Loucy (cell line): ENCODE data around the gene SLC25A26.

Source experiments
- H2AFZ ChIP-seq: fragments of 200-600 bp; sonication (generic); 2 replicates; pipeline ENCODE4 v1.6.0; 2016; ENCODE audit warnings: antibody characterized with exemption, mild to moderate bottlenecking, low read length, moderate library complexity
- H3F3A ChIP-seq: fragments of 200-600 bp; 2 replicates; pipeline ENCODE4 v1.6.0; 2016; ENCODE audit warnings: antibody characterized with exemption, low read depth, mild to moderate bottlenecking
- H3K27me3 ChIP-seq: fragments of 200-600 bp; sonication (generic); 2 replicates; pipeline ENCODE4 v1.6.1; 2014; ENCODE audit warnings: low read length, mild to moderate bottlenecking; ENCODE audit not compliant: insufficient read depth, poor library complexity, severe bottlenecking
- H3K36me3 ChIP-seq: fragments of 200-600 bp; sonication (generic); 2 replicates; pipeline ENCODE4 v1.6.1; 2016; ENCODE audit warnings: low read length; ENCODE audit not compliant: insufficient read depth
- H3K4me1 ChIP-seq: fragments of 200-600 bp; sonication (generic); 2 replicates; pipeline ENCODE4 v1.5.1; 2014; ENCODE audit warnings: low read length, mild to moderate bottlenecking; ENCODE audit not compliant: insufficient read depth, poor library complexity, severe bottlenecking
- H3K4me2 ChIP-seq: fragments of 200-600 bp; sonication (generic); 2 replicates; pipeline ENCODE4 v1.6.0; 2014; ENCODE audit warnings: antibody characterized with exemption, low read length, low read depth, mild to moderate bottlenecking; ENCODE audit not compliant: poor library complexity, severe bottlenecking
- H3K4me3 ChIP-seq: fragments of 200-600 bp; sonication (generic); 2 replicates; pipeline ENCODE4 v1.5.1; 2014; ENCODE audit warnings: low read length, mild to moderate bottlenecking, mixed read lengths; ENCODE audit not compliant: poor library complexity, severe bottlenecking
- H3K79me2 ChIP-seq: fragments of 200-600 bp; sonication (generic); 2 replicates; pipeline ENCODE4 v1.6.1; 2014; ENCODE audit warnings: low read length; ENCODE audit not compliant: insufficient read depth
- H3K9ac ChIP-seq: fragments of 200-600 bp; sonication (generic); 2 replicates; pipeline ENCODE4 v1.6.0; 2014; ENCODE audit warnings: mild to moderate bottlenecking, low read depth, low read length, moderate library complexity; ENCODE audit not compliant: poor library complexity, severe bottlenecking
- H3K9me2 ChIP-seq: fragments of 200-600 bp; sonication (generic); replicated peaks from 2 replicates; pipeline ENCODE4 v1.6.1; 2016; ENCODE audit warnings: low read depth, low read length, mixed read lengths
- H3K9me3 ChIP-seq: fragments of 200-600 bp; sonication (generic); 2 replicates; pipeline ENCODE4 v1.6.1; 2014; ENCODE audit warnings: mild to moderate bottlenecking, antibody characterized with exemption, low read length, low read depth; ENCODE audit not compliant: insufficient read depth
- H4K20me1 ChIP-seq: fragments of 200-600 bp; sonication (generic); 2 replicates; pipeline ENCODE4 v1.6.0; 2014; ENCODE audit warnings: antibody characterized with exemption, low read length, mild to moderate bottlenecking; ENCODE audit not compliant: insufficient read depth, poor library complexity, severe bottlenecking
- CTCF ChIP-seq: fragments of 200-600 bp; sonication (generic); conservative IDR thresholded peaks from 2 replicates; pipeline ENCODE4 v1.5.1; 2014; ENCODE audit warnings: mild to moderate bottlenecking, antibody characterized with exemption, low read length
- EZH2phosphoT487 ChIP-seq: fragments of 200-600 bp; IDR thresholded peaks from 2 replicates; pipeline ENCODE4 v1.6.1; 2018; ENCODE audit warnings: antibody characterized with exemption, mild to moderate bottlenecking, moderate library complexity, borderline replicate concordance

SLC25A26 gene

GRCh38 chr3:66396888-66397287 lies 176.1 kb downstream of the SLC25A26 start:
- Histone ChIP-seq H3F3A (peaks cover 25% of the 10 kb centered on the region), H3K4me1 (peaks cover 49% of the 10 kb centered on the region), H3K4me2 (no peak overlapping the region), H3K9me2 (no peaks in the 10 kb centered on the region), H3K36me3 (peaks cover 65% of the 10 kb centered on the region; the same call in 1 of the 2 replicates), H3K79me2 (peaks cover 19% of the 10 kb centered on the region), H3K27me3 (no peaks in the 10 kb centered on the region), H3K9me3 (no peaks in the 10 kb centered on the region), H3K4me3 (no peak overlapping the region), H4K20me1 (no peaks in the 10 kb centered on the region), H2AFZ (no peak overlapping the region), H3K9ac (no peak overlapping the region)
- TF ChIP-seq EZH2phosphoT487 (no peak), CTCF (no peak)

- H3K79me2 ChIP-seq = peaks cover 13% of the 10 kb centered on the region; the same call in 1 of the 2 replicates
- peaks cover 41% of the 10 kb centered on the region for H3K4me1 ChIP-seq
- H3K4me3 ChIP-seq = no peak overlapping the region
- no peak overlapping the region for H3K4me2 ChIP-seq
- no peaks in the 10 kb centered on the region for H3K27me3 ChIP-seq
- no peaks in the 10 kb centered on the region for H4K20me1 ChIP-seq
- no peak overlapping the region for H3K9ac ChIP-seq
- H3K9me3 ChIP-seq = no peaks in the 10 kb centered on the region
- no peak overlapping the region for H2AFZ ChIP-seq
- H3K36me3 ChIP-seq = peaks cover 65% of the 10 kb centered on the region; the same call in 1 of the 2 replicates
- H3F3A ChIP-seq = peaks cover 19% of the 10 kb centered on the region
- no peak for TF ChIP-seq EZH2phosphoT487
- TF ChIP-seq CTCF = no peak
- no peaks in the 10 kb centered on the region for H3K9me2 ChIP-seq
Measured at GRCh38 chr3:66397745-66398144, 176.9 kb downstream of the SLC25A26 start.

DNA sequence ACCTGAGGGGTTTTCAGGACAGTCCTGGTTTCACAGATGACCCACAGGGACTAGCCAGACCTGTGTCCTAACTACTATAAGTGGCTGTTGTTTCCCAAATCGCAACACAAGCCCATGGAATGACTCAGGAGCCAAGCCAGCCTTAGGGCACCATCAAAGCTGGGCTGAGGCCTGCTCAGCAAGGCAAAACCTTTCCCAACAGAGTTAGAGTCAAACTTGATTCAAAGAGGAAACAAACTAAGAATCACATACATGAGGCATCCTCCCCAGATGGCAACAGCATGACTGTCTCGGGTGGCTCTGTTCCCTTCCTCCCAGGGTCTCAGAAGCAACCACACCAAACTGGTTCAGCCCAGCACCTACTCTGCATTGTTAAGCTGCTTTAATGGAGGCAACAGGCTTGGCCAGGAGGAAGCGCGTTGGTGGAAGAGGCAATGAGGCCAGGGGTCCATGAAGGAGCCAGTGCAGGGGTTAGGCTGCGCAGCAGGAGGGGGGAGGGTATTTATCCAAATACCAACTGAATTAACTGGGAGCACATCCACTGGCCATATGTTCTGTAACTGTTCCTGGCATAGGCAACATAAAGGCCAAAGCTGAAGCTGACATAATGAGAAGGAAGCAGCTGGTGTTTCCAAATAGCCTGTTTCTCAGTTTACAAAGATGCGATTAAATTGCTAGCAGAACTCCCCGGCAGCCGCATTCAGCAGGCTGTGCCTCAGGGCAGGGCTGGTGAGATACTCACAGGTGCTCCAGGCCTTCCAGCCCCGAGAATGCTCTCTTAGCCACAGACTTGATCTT lies 177.6 kb downstream of the SLC25A26 start:
- H3K4me2 ChIP-seq = no peak overlapping the region
- no peak overlapping the region for H3K4me3 ChIP-seq
- no peaks in the 10 kb centered on the region for H3K27me3 ChIP-seq
- H4K20me1 ChIP-seq = no peaks in the 10 kb centered on the region
- H3K4me1 ChIP-seq = peaks cover 34% of the 10 kb centered on the region
- no peaks in the 10 kb centered on the region for H3K9me3 ChIP-seq
- TF ChIP-seq CTCF = no peak
- no peak for TF ChIP-seq EZH2phosphoT487
- no peak overlapping the region for H2AFZ ChIP-seq
- H3K9ac ChIP-seq = no peak overlapping the region
- no peaks in the 10 kb centered on the region for H3K9me2 ChIP-seq
- peaks cover 13% of the 10 kb centered on the region for H3F3A ChIP-seq
- H3K36me3 ChIP-seq = peaks cover 69% of the 10 kb centered on the region; the same call in 1 of the 2 replicates
- H3K79me2 ChIP-seq = peaks cover 11% of the 10 kb centered on the region; the same call in 1 of the 2 replicates
